Measurements from ENCODE around the gene NACC2.

The NACC2 gene

GRCh38 chr9:135985889-135986288, 109.2 kb downstream of the NACC2 start:
- no peak overlapping the region for H3K4me3 ChIP-seq (ENCODE audit: low read depth, low read length)

DNA sequence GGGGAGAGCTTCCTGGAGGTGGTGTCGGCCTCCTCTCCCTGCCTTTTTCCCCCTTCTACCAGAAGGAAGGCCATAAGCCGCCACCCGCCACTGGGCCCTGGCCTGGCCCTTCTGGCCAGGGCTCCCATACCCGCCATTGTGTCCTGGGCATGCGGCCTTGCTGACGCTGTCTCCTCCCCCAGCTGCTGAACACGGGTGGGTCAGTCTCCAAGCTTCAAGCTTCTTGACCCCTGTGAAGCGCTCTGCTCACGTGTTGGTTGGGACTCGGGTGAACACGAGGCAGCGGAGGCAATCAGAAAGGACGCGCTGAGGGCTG, 109.7 kb downstream of the NACC2 start:
- no peak overlapping the region for H3K4me3 ChIP-seq (ENCODE audit: low read depth, low read length)

GRCh38 chr9:135984072-135984710, 110.9 kb downstream of the NACC2 start:
- no peak overlapping the region for H3K4me3 ChIP-seq (ENCODE audit: low read depth, low read length)

- no peak overlapping the region for H3K4me3 ChIP-seq (ENCODE audit: low read depth, low read length)
Observed at GRCh38 chr9:135983208-135984071, 111.6 kb downstream of the NACC2 start.

GRCh38 chr9:135982499-135983207, 112.4 kb downstream of the NACC2 start:
- no peak overlapping the region for H3K4me3 ChIP-seq (ENCODE audit: low read depth, low read length)

DNA sequence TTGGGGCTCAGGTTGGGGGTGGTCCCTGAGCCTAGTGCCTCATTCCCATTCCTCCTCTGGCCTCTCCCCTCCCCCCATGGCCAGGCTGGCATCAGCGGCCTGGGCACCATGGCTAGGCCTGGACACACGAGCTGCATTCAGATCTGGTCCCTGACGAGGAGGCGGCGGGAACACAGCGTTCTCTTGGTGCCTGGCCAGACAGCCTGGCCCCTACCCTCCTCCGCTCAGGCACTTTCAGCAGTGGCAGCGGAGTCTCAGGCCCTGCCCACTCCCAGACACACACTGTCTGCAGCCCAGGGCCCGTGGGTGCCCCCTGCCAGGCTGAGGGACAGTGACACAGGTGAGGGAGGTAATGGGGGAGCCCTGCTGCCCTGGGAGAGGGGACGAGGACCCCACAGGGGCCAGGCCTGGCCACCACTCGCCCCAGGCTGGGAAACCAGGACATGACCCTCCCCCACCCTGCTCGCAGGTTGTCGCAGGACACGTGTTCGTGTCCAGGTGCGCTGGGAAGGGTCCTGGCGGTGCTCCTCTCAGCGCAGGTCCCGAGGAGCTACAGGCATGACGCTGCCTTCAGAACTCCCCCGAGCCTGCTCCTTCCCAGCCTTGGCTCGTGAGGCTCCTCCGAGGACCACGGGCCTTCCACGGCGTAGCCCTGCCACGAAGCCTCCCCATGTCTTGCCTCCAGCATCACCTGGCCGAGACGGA, 114.0 kb downstream of the NACC2 start:
- no peak overlapping the region for H3K4me3 ChIP-seq (ENCODE audit: low read depth, low read length)

- H3K4me3 ChIP-seq (ENCODE audit: low read depth, low read length): no peak overlapping the region
Observed at GRCh38 chr9:135979547-135980166, 115.4 kb downstream of the NACC2 start.

- H3K4me3 ChIP-seq (ENCODE audit: low read depth, low read length): no peak overlapping the region
Observed at GRCh38 chr9:135978642-135979546, 116.2 kb downstream of the NACC2 start.

DNA sequence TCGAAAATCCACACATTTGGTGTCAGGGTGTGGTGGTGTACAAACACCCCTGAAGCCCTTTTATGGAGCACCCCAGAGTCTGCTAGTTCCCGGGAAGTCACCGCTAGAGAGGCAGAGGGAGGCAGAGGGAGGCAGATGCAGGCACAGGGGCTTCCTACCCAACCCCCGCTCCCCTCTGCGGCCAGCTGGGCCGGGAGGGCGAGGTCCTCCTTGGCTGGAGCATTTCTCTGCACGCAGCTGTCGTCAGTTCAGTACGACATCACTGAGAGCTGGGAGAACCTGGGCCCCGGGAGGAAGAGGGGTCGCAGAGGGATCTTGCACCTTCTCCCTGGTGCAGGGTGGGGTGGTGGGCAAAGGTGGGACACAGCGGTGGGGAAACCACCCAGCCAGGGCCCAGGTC, 118.1 kb downstream of the NACC2 start:
- H3K4me3 ChIP-seq (ENCODE audit: low read depth, low read length): no peak overlapping the region

DNA sequence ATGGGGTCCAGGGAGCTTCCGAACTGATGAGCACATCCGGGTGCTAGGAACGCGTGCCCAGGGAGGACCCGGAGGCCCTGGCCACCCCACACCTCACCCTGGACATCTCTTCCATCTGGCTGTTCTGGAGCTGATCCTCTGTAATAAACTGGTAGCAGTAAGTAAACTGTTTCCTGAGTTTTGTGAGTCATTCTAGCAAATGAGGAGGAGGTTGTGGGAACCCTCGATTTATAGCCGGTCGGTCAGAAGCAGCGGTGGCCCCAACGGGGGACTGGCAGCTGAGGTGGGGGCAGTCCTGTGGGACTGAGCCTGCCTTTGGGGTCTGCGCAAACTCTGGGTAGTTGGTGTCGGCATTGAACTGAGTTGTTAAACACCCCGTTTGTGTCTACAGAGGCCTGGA, 118.6 kb downstream of the NACC2 start:
- H3K4me3 ChIP-seq (ENCODE audit: low read depth, low read length): no peak overlapping the region

DNA sequence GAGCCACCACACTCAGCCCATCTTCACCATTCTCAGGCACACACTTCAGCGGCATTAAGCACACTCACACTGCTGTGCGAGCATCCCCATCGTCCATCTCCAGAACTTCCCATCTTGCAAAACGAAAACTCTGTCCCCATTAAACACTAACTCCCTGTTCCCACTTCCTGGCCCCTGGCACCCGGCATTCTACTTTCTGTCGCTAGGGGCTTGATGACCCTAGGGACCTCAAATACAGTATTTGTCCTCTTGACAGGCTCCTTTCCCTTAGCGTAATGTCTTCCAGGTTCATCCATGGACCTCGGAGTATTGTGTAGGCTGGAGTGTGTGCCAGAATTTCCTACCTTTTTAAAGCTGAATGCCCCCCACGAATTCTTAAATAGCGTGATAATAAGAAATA, 119.3 kb downstream of the NACC2 start:
- no peak overlapping the region for H3K4me3 ChIP-seq (ENCODE audit: low read depth, low read length)

- H3K4me3 ChIP-seq (ENCODE audit: low read depth, low read length): no peak overlapping the region
Observed at GRCh38 chr9:135974220-135974573, 120.9 kb downstream of the NACC2 start.

DNA sequence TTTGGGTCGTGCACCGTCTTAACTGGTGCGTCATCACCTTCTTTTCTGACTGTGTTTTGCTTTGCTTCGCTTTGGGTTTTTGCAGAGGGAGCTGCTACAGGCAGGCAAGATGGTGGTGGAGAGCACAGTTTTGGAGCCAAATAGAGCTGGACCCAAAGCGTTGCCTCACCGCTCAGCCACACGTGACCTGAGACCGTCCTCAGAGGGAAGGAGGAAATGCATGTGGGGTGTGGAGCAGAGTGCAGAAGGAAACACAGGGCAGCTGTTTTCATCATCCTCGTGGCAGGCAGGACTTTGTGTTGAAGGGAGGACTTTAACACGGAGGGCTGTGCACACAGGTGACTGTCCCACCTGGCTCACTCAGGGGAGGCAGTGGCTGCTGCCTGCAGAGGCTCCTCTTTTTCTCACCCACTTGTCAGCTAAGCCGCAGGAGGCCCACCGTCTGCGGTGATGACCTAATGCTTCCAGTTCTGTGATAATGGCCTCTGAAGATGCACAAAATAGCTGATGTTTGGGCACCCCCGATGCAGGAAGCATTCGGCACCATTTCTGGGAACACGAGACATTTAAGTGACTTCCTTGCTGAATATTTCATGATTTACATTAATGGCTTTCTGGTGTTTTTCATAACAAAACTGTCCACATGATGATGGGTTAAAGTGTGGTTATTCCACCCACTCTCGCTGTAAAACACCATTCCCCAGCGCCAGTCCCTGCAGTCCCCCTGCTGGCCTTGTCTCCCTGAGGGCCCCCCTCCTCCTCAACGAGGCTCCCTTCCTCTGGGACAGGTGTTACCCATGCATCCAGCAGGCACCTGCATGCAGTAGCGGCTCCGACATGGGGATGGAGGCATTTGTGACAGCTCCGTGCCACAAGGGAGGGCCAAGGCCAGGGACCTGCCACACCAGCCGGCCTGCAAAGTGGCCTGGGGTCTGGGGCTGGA, 121.5 kb downstream of the NACC2 start:
- no peak overlapping the region for H3K4me3 ChIP-seq (ENCODE audit: low read depth, low read length)

DNA sequence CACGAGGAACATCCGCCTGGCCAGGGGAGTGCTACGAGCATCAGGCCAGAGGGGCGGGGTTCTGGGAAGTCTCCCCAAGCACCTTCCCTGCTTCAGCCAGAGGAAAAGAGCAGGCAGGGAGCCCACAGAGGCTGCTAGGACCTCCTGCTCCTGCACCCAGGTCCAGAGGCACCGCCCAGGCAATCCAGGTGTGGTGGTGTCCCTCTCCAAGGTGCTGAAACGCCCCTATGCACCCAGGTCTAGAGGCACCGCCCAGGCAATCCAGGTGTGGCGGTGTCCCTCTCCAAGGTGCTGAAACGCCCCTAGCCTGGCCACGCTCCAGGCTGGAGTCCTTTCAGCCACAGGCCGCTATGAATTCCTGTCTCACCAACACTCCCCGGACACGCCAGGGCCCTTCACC, 123.2 kb downstream of the NACC2 start:
- no peak overlapping the region for H3K4me3 ChIP-seq (ENCODE audit: low read depth, low read length)

DNA sequence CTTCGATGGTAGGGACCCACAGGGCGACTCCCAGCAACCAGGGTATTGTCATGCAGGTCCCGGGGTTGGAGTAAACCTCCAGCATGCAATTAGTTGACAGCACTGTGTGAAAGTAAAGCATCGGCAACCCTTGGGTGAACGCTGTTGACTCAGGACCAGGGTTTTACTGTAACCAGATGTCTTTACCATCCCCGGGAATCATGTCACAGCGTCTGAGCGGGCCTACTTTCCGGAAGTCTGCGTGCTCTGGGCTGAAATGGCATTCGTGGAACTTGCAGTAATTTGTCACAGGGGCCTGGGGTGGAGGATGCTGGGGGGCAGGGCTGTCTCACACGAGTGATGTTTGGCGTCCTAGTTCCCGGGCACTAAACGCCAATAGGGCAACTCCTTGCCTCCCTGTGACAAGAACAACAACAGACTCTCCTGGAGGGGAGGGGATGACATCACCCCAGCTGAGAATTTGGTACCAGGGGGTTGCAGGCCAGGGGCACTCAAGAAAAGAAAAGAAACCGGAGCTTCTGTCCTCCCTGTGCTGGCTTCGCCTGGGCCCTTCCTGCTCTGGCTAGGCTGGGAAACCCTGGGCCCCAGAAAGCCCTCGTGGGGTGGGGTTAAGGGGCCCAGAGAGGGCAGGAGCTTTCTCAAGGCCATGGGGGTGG, 123.8 kb downstream of the NACC2 start:
- H3K4me3 ChIP-seq (ENCODE audit: low read depth, low read length): no peak overlapping the region

DNA sequence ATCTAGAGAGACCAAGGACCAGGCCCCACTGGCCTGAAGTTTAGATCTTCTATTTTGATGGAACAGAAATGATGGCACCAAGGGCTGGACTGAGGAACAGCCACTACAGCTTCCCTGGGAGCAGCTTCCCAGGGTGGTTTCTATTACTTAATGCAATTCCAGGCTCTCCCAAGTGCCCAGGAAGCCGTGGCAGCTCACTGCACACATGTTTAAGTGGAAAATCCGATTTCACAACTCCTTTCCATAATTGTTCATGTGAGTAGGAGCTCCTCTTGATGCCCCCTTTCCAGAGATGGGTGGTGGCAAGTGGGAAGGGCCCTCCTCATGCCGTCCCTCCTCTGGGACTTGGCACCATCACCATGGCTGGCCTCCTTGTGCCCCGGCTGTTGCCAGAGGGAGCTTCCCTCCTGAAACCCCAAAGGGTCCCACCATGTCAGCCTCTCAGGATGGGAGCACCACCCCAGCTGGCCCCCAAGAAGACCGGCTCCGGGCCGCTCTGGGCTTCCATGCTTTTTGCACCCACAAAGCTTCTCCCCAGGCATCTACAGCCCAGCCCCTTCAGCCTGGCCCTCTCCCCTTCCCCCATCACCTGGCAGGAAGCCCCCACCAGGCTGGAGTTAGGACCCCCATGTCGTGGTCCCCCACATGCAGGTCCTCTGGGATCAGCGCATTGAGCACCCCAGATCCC, 124.8 kb downstream of the NACC2 start:
- no peak overlapping the region for H3K4me3 ChIP-seq (ENCODE audit: low read depth, low read length)

DNA sequence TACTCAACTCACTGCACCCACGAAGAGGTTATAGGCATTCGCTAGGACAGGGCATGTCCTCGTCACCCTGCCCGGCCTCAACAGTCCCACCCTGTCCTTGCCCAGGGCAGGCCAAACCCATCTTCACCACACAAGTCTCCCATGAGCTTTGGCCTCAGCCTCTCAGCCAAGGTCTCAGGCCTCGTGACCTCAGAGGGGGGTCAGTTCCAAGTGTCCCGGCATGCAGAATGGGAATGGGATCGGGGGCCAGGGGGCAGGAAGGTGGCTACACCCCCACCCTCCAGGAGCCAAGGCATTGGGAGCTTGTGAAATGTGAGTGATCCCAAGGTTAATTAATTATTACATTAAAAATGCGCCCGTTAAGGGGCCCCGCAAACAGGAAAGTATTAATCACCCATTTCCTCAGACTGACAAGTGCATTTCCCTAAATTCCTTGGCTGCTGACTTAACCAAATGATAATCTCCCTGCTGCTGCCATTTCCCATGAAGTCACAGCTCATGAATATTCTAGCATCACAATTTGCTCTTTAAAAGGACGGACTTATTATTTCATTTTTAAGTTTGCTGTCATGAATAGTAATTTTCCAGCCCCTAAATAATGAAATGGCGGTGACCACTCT, 125.9 kb downstream of the NACC2 start:
- H3K4me3 ChIP-seq (ENCODE audit: low read depth, low read length): no peak overlapping the region

Data from iPS-11a (cell line).